Esophagus (tissue), 2 donors: Measurements from ENCODE around the gene PCED1A. TPM values are rescaled to one million over a fixed set of nuclear protein-coding genes. Genes with fewer than 3 reads are reported as not detected.
"Not testable (repeated sequence)": the region's sequence is repeated elsewhere in the genome, so short reads cannot be mapped to it uniquely, and the experiment has no call there.

ENCODE experiments used
- H3K27ac ChIP-seq, 2 donors: one replicate each; pipeline ENCODE4 v1.5.1; 2013; ENCODE audit warnings: low read depth in 2 of 2, mild to moderate bottlenecking in 2 of 2, inconsistent platforms in 1 of 2, low read length in 1 of 2, moderate library complexity in 1 of 2
- H3K27me3 ChIP-seq, 2 donors: one replicate each; pipeline ENCODE4 v1.6.1; 2013; ENCODE audit warnings: low read length in 2 of 2, control low read depth in 1 of 2, mild to moderate bottlenecking in 1 of 2; ENCODE audit not compliant: insufficient read depth in 2 of 2, control insufficient read depth in 1 of 2
- H3K36me3 ChIP-seq, 2 donors: one replicate each; pipeline ENCODE4 v1.6.1; 2013; ENCODE audit warnings: low read length in 1 of 2; ENCODE audit not compliant: control insufficient read depth in 2 of 2, insufficient read depth in 2 of 2
- H3K4me1 ChIP-seq, 2 donors: one replicate each; pipeline ENCODE4 v1.6.1; 2013; ENCODE audit warnings: low read length in 1 of 2; ENCODE audit not compliant: control insufficient read depth in 2 of 2, insufficient read depth in 2 of 2
- H3K4me3 ChIP-seq, 2 donors: one replicate each; pipeline ENCODE4 v1.5.1; 2013; ENCODE audit warnings: low read length in 2 of 2, mild to moderate bottlenecking in 2 of 2, low read depth in 1 of 2, moderate library complexity in 1 of 2
- H3K9me3 ChIP-seq, 2 donors: one replicate each; pipeline ENCODE4 v1.6.1; 2013; ENCODE audit warnings: mild to moderate bottlenecking in 2 of 2, low read depth in 1 of 2, low read length in 1 of 2, moderate library complexity in 1 of 2; ENCODE audit not compliant: control insufficient read depth in 2 of 2, insufficient read depth in 1 of 2
- WGBS, 2 donors: extraction: QIAGEN DNeasy Blood & Tissue Kit; methylation state at CpG; one replicate each; pipeline ENCODE4 v1.1.7; 2013; 5-methylcytosine and 5-hydroxymethylcytosine counted together
- polyA plus RNA-seq, 2 donors: library from polyadenylated mRNA; stranded (reverse); fragments of 200-250 nt; gene quantifications; one replicate each; pipeline ENCODE4 v1.2.3, GENCODE V29; 2013
- donor health status: healthy with polysubstance abuse.
- donor health status: Bipolar disorder and iron deficiency.

PCED1A gene
- polyA plus RNA-seq, 2 donors = 18.0 to 49.3 TPM

- Histone ChIP-seq H3K27ac (no peak overlapping the region), H3K4me1 (no peaks in the 10 kb centered on the region), H3K36me3 (peaks cover 0 to 6% of the 10 kb centered on the region in 2 donors), H3K9me3 (no peaks in the 10 kb centered on the region), H3K27me3 (peaks cover 0 to 2% of the 10 kb centered on the region in 2 donors), H3K4me3 (no peak overlapping the region)
- WGBS, 2 donors = 86 to 88% methylated on average over 1 of the region's 1 CpG
Measured at GRCh38 chr20:2833761-2834160, 6.7 kb downstream of the PCED1A start.

GRCh38 chr20:2831206-2831605 is 9.2 kb downstream of the PCED1A start:
- not testable (repeated sequence) for H3K4me1 ChIP-seq, H3K36me3 ChIP-seq, H3K4me3 ChIP-seq, H3K27ac ChIP-seq, H3K27me3 ChIP-seq, H3K9me3 ChIP-seq
- 73 to 81% methylated on average over 7 of the region's 7 CpGs for WGBS, 2 donors

DNA sequence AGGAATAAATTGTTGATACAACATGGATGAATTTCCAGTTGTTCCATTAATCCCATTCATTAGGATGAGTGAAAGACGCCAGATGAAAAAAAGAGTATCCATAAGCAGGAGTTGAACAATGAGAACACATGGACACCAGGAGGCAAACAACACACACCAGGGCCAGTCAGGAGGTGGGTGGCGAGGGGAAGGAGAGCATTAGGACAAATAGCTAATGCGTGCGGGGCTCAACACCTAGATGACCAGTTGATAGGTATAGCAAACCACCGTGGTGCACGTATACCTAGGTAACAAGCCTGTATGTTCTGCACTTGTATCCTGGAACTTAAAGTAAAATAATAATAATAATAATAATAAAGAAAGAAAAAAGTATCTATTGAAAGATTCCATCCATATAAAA is 11.1 kb downstream of the PCED1A start:
- no peak overlapping the region for H3K4me3 ChIP-seq

GRCh38 chr20:2826655-2827054 is 13.8 kb downstream of the PCED1A start:
- WGBS, 2 donors = 85 to 89% methylated on average over 4 of the region's 4 CpGs
- Histone ChIP-seq H3K27me3 (peaks cover 3% of the 10 kb centered on the region in 2 donors), H3K36me3 (no peaks in the 10 kb centered on the region)

More for the DNA sequence above, 11.1 kb downstream of the PCED1A start:
- H3K36me3 ChIP-seq = no peaks in the 10 kb centered on the region
- H3K27ac ChIP-seq = no peak overlapping the region
- 78 to 79% methylated on average over 6 of the region's 6 CpGs for WGBS, 2 donors
- no peaks in the 10 kb centered on the region for H3K4me1 ChIP-seq
- no peaks in the 10 kb centered on the region for H3K9me3 ChIP-seq
- H3K27me3 ChIP-seq = peaks cover 2 to 3% of the 10 kb centered on the region in 2 donors

DNA sequence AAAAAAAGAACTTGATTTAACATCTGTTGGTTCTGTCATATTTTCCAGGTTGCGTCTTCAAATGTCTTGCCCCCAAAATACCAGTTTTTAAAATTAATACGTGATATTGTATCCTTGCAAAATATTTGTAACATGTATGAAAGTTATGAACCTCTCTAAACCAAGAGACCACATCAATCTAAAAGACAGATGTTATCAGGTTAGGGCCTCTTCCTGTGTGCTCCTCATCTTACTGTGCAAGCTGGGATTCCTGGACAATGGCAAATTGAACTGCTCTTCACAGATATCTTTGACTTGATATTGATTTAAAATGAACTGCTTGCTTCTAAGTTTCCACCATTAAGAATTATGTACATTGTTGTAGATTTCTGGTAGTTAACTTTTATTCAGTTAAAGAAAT is 14.7 kb downstream of the PCED1A start:
- WGBS, 2 donors = 79 to 85% methylated on average over 2 of the region's 2 CpGs
- no peaks in the 10 kb centered on the region for H3K36me3 ChIP-seq
- no peaks in the 10 kb centered on the region for H3K9me3 ChIP-seq
- no peak overlapping the region for H3K4me3 ChIP-seq
- no peak overlapping the region for H3K27ac ChIP-seq
- H3K4me1 ChIP-seq = peaks cover 0 to 2% of the 10 kb centered on the region in 2 donors
- H3K27me3 ChIP-seq = peaks cover 3 to 11% of the 10 kb centered on the region in 2 donors

More at GRCh38 chr20:2826655-2827054, 13.8 kb downstream of the PCED1A start:
- no peak overlapping the region for H3K27ac ChIP-seq
- H3K9me3 ChIP-seq = no peaks in the 10 kb centered on the region
- no peaks in the 10 kb centered on the region for H3K4me1 ChIP-seq
- no peak overlapping the region for H3K4me3 ChIP-seq

GRCh38 chr20:2822073-2822472 is 18.4 kb downstream of the PCED1A start:
- Histone ChIP-seq H3K27me3 (peaks cover 3 to 9% of the 10 kb centered on the region in 2 donors), H3K4me1 (peaks cover 0 to 2% of the 10 kb centered on the region in 2 donors), H3K9me3 (no peaks in the 10 kb centered on the region), H3K36me3 (no peaks in the 10 kb centered on the region), H3K27ac (no peak overlapping the region), H3K4me3 (no peak overlapping the region)
- WGBS, 2 donors = 26 to 44% methylated on average over 4 to 5 of the region's 5 CpGs

- Histone ChIP-seq H3K27ac (no peak overlapping the region), H3K27me3 (peaks cover 0 to 9% of the 10 kb centered on the region in 2 donors), H3K9me3 (no peaks in the 10 kb centered on the region), H3K4me3 (no peak overlapping the region), H3K4me1 (peaks cover 0 to 2% of the 10 kb centered on the region in 2 donors), H3K36me3 (no peaks in the 10 kb centered on the region)
- WGBS, 2 donors = 14 to 15% methylated on average over 51 to 68 of the region's 68 CpGs
Measured at GRCh38 chr20:2820896-2821869, 19.3 kb downstream of the PCED1A start.

- H3K27me3 ChIP-seq = peaks cover 0 to 9% of the 10 kb centered on the region in 2 donors
- 50 to 62% methylated on average over 32 of the region's 32 CpGs for WGBS, 2 donors
- peaks cover 0 to 2% of the 10 kb centered on the region in 2 donors for H3K4me1 ChIP-seq
- no peaks in the 10 kb centered on the region for H3K36me3 ChIP-seq
- H3K9me3 ChIP-seq = no peaks in the 10 kb centered on the region
- H3K27ac ChIP-seq = no peak overlapping the region
- no peak overlapping the region for H3K4me3 ChIP-seq
Measured at GRCh38 chr20:2820084-2820895, 20.2 kb downstream of the PCED1A start.

- Histone ChIP-seq H3K4me3 (no peak overlapping the region), H3K9me3 (no peaks in the 10 kb centered on the region), H3K27ac (no peak overlapping the region), H3K27me3 (peaks cover 0 to 9% of the 10 kb centered on the region in 2 donors), H3K4me1 (peaks cover 0 to 2% of the 10 kb centered on the region in 2 donors), H3K36me3 (no peaks in the 10 kb centered on the region)
- WGBS, 2 donors = 78 to 83% methylated on average over 7 of the region's 7 CpGs
Measured at GRCh38 chr20:2817891-2818595, 22.4 kb downstream of the PCED1A start.
